Erythroblast (primary cell): ENCODE data around the gene DRC3.

Experiments used
- GATA1 ChIP-seq: IDR thresholded peaks from 2 replicates; pipeline ENCODE4 v1.6.1; 2011; ENCODE audit warnings: low read depth, mild to moderate bottlenecking, control low read depth, low read length, moderate library complexity
- POLR2A ChIP-seq: IDR thresholded peaks from 2 replicates; pipeline ENCODE4 v1.6.1; 2011; ENCODE audit warnings: mild to moderate bottlenecking, low read length

- TF ChIP-seq GATA1: no peak
- TF ChIP-seq POLR2A: no peak
Measured at GRCh38 chr17:18025241-18025944, 52.7 kb downstream of the DRC3 start.
